ENCODE measurements around the gene TTN. TPM values are rescaled to one million over a fixed set of nuclear protein-coding genes. Genes with fewer than 3 reads are reported as not detected.

Gene TTN
- total RNA-seq, 1 donor from 2014 or later: 3.8 TPM

GRCh38 chr2:178514664-178515063, 292.6 kb downstream of the TTN start:
- Mint-ChIP-seq H3K4me3 (ENCODE audit: unreplicated experiment) (no peak overlapping the region), H3K27ac (ENCODE audit: unreplicated experiment) (no peak overlapping the region), H3K36me3 (ENCODE audit: low read depth, unreplicated experiment) (peaks cover 5% of the 10 kb centered on the region), H3K27me3 (ENCODE audit: unreplicated experiment) (no peaks in the 10 kb centered on the region), H3K4me1 (ENCODE audit: unreplicated experiment) (peaks cover 7% of the 10 kb centered on the region), H3K9me3 (ENCODE audit: unreplicated experiment) (no peaks in the 10 kb centered on the region)
- no peak for DNase-seq (ENCODE audit: low spot score)
- TF ChIP-seq CTCF (IDR thresholded peaks at IDR 0.05; ENCODE audit: unreplicated experiment): no peak

DNA sequence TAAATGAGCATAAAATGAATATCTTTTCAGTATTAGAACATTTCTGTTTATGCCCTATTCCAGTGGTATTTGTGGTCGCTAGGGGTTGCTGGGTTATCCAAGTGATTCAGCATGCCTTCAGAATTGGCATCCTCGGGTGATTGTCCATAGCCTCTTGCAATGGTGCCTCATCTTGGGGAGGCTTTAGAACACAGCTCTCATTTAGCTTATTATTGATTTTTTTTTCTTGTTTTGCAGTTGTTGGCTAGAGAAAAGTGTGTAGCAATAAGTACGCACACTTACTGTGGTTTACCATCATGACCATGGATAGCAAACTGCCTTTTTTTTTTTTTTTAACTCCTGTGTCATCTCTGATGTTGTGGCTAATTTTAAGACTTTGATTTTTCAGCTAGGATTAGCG, 293.3 kb downstream of the TTN start:
- H3K4me1 Mint-ChIP-seq (ENCODE audit: unreplicated experiment): peaks cover 8% of the 10 kb centered on the region
- H3K9me3 Mint-ChIP-seq (ENCODE audit: unreplicated experiment): no peaks in the 10 kb centered on the region
- no peaks in the 10 kb centered on the region for H3K27me3 Mint-ChIP-seq (ENCODE audit: unreplicated experiment)
- no peak overlapping the region for H3K4me3 Mint-ChIP-seq (ENCODE audit: unreplicated experiment)
- H3K27ac Mint-ChIP-seq (ENCODE audit: unreplicated experiment): no peak overlapping the region
- H3K36me3 Mint-ChIP-seq (ENCODE audit: low read depth, unreplicated experiment): peaks cover 5% of the 10 kb centered on the region
- no peak for TF ChIP-seq CTCF (IDR thresholded peaks at IDR 0.05; ENCODE audit: unreplicated experiment)
- no peak for DNase-seq (ENCODE audit: low spot score)

- Mint-ChIP-seq H3K36me3 (ENCODE audit: low read depth, unreplicated experiment) (no peaks in the 10 kb centered on the region), H3K27ac (ENCODE audit: unreplicated experiment) (no peak overlapping the region), H3K27me3 (ENCODE audit: unreplicated experiment) (peaks cover 2% of the 10 kb centered on the region), H3K9me3 (ENCODE audit: unreplicated experiment) (no peaks in the 10 kb centered on the region), H3K4me1 (ENCODE audit: unreplicated experiment) (peaks cover 13% of the 10 kb centered on the region), H3K4me3 (ENCODE audit: unreplicated experiment) (no peak overlapping the region)
- TF ChIP-seq CTCF (IDR thresholded peaks at IDR 0.05; ENCODE audit: unreplicated experiment): no peak
- DNase-seq (ENCODE audit: low spot score): no peak
Observed at GRCh38 chr2:178512484-178512883, 294.7 kb downstream of the TTN start.

- Mint-ChIP-seq H3K27me3 (ENCODE audit: unreplicated experiment) (peaks cover 2% of the 10 kb centered on the region), H3K36me3 (ENCODE audit: low read depth, unreplicated experiment) (no peaks in the 10 kb centered on the region), H3K4me1 (ENCODE audit: unreplicated experiment) (peaks cover 13% of the 10 kb centered on the region), H3K4me3 (ENCODE audit: unreplicated experiment) (no peak overlapping the region), H3K27ac (ENCODE audit: unreplicated experiment) (no peak overlapping the region), H3K9me3 (ENCODE audit: unreplicated experiment) (no peaks in the 10 kb centered on the region)
- TF ChIP-seq CTCF (IDR thresholded peaks at IDR 0.05; ENCODE audit: unreplicated experiment): no peak
- no peak for DNase-seq (ENCODE audit: low spot score)
Observed at GRCh38 chr2:178510384-178510783, 296.8 kb downstream of the TTN start.

DNA sequence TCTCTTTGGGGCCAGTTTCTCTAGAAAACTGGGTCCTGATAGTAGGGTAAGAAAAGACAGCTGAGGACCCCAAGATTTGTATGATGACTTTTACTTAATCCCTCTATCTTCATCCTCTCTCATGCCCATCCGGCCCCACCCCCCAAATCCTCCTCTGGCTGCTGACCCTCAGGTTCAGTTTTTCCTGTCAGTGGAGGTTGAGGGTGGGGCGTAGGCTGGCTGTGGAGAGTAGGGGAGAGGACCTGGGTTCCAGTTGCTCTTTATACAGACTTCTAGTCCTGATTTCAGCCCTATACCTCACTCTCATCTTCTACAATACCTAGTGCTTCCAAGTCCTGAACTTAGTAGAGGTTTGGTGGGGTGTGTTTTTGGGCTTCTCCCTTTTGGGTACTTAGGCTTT, 298.6 kb downstream of the TTN start:
- TF ChIP-seq CTCF (IDR thresholded peaks at IDR 0.05; ENCODE audit: unreplicated experiment): no peak
- Mint-ChIP-seq H3K4me1 (ENCODE audit: unreplicated experiment) (peaks cover 6% of the 10 kb centered on the region), H3K4me3 (ENCODE audit: unreplicated experiment) (no peak overlapping the region), H3K27me3 (ENCODE audit: unreplicated experiment) (peaks cover 2% of the 10 kb centered on the region), H3K9me3 (ENCODE audit: unreplicated experiment) (no peaks in the 10 kb centered on the region), H3K36me3 (ENCODE audit: low read depth, unreplicated experiment) (no peaks in the 10 kb centered on the region), H3K27ac (ENCODE audit: unreplicated experiment) (no peak overlapping the region)
- DNase-seq (ENCODE audit: low spot score): no peak
